ENCODE measurements around the gene BLTP3A.
"Not testable (repeated sequence)": the region's sequence is repeated elsewhere in the genome, so short reads cannot be mapped to it uniquely, and the experiment has no call there.

The BLTP3A gene

DNA sequence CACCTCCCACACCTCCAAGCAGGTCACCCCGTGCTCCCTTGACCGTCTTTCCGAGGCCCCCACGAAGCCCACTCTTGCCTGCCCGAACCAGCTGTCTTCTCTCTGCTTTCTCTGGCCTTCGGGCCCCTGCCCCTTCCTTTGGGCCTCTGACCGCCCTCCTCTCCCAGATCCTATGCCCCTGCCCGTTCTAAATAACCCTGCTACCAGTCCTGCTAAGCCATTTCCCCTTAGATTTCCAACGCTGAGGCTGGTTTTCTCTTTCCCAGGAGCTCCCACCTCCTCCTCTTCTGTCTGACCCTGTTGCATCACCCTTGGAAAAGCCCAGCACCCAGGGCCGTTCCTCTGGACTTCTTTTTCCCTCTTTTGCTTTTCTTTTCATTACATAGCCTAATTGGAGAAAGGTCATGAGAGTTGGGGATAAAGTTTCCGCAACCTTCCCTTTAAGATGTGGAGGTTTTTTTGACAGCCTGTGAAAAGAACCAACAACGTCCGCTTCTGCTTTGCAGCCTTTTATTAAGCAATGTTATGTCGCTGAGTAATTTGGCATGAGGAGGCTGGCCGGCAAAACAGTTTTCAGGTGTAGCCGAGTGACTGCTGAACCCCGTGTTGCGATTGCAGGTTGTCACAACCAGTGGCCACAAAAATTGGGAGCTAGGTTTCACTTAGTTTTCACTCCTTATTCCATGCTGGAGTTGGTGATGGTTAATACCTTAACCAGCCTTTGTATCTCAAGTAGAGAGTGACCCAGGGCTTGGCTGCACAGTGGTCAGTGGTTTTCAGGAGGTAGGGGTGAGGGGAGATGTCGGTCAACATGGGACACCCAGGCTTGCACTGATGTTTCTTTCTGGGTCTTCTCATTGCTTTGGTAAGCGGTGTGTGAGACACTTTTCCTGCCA, 970 bp downstream of the BLTP3A start:
- DNase-seq (ENCODE audit: low read depth in 2 of 2), result peak; percentile 64 to 75
- TF ChIP-seq, protein P1, sequence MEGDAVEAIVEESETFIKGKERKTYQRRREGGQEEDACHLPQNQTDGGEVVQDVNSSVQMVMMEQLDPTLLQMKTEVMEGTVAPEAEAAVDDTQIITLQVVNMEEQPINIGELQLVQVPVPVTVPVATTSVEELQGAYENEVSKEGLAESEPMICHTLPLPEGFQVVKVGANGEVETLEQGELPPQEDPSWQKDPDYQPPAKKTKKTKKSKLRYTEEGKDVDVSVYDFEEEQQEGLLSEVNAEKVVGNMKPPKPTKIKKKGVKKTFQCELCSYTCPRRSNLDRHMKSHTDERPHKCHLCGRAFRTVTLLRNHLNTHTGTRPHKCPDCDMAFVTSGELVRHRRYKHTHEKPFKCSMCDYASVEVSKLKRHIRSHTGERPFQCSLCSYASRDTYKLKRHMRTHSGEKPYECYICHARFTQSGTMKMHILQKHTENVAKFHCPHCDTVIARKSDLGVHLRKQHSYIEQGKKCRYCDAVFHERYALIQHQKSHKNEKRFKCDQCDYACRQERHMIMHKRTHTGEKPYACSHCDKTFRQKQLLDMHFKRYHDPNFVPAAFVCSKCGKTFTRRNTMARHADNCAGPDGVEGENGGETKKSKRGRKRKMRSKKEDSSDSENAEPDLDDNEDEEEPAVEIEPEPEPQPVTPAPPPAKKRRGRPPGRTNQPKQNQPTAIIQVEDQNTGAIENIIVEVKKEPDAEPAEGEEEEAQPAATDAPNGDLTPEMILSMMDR (IDR thresholded peaks at IDR 0.05; ENCODE audit: low read depth, low read length), result no peak
- H3K4me3 ChIP-seq (replicated peaks in 1 of 2; ENCODE audit: low read depth in 2 of 2, low read length in 2 of 2), result peak overlapping the region; percentile 74 to 77

DNA sequence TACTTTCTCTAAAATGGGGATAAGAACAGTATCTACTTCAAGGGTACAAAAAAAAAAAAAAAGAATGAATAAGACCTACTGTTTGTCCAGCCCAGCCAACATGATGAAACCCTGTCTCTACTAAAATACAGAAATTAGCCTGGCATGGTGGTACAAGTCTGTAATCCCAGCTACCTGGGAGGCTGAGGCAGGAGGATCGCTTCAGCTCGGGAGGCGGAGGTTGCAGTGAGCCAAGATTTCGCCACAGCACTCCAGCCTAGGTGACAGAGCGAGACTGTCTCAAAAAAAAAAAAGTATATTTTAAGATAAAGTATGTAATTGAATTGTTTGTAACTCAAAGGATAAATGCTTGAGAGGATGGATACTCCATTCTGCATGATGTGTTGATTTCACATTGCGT, 2.0 kb downstream of the BLTP3A start:
- DNase-seq (ENCODE audit: low read depth in 2 of 2), result no peak
- no peak overlapping the region for H3K4me3 ChIP-seq (replicated peaks in 1 of 2; ENCODE audit: low read depth in 2 of 2, low read length in 2 of 2)
- TF ChIP-seq, protein P1 (IDR thresholded peaks at IDR 0.05; ENCODE audit: low read depth, low read length), result no peak

DNA sequence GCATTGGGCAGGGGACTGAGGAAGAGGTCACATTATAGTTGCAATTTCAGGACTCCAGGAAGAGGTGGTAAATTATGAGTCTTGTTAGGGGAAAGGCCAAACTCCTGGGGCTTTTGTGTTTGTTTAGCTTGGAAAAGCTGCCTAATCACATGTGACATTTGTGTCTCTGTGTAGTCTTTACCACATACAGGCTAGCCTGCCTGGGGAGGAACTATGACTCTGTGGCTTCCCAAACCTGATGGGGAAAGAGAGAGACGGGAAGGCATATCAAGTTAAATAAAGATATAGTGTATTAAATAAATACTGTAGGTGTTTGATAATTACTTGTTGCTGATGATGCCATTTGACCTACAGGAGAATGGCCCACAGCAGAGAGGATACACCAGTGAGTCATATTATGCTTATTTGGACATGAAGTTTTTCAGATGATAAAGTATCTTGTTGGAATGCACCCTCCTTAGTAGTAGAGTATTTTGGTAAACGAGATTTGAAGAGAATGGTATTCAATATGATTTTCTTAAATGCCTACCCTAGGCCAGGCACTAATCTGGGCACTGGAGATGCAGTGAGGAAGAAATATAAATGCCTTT, 4.0 kb downstream of the BLTP3A start:
- H3K4me3 ChIP-seq (replicated peaks in 1 of 2; ENCODE audit: low read depth in 2 of 2, low read length in 2 of 2), result no peak overlapping the region
- TF ChIP-seq, protein P1 (IDR thresholded peaks at IDR 0.05; ENCODE audit: low read depth, low read length), result no peak
- DNase-seq (ENCODE audit: low read depth in 2 of 2), result peak; percentile 35 to 39

DNA sequence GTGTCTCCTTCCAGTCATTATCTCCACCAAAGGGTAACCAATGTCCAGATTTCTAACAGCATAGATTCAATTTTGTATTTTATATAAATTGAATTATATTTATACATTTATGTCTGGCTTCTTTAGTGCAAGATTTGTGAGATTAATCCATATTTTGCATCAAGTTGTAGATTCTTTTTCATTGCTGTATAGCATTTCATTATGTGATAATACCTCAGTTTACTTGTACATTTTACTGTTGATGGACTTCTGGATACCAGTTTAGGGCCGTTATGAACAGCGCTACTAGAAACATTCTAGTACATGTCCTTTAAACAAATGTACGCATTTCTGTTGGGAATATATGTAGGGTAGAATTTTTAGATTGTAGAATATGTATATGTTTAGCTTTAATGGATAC, 6.2 kb downstream of the BLTP3A start:
- H3K4me3 ChIP-seq (replicated peaks in 1 of 2; ENCODE audit: low read depth in 2 of 2, low read length in 2 of 2), result no peak overlapping the region
- TF ChIP-seq, protein P1 (IDR thresholded peaks at IDR 0.05; ENCODE audit: low read depth, low read length), result no peak
- no peak for DNase-seq (ENCODE audit: low read depth in 2 of 2)

DNA sequence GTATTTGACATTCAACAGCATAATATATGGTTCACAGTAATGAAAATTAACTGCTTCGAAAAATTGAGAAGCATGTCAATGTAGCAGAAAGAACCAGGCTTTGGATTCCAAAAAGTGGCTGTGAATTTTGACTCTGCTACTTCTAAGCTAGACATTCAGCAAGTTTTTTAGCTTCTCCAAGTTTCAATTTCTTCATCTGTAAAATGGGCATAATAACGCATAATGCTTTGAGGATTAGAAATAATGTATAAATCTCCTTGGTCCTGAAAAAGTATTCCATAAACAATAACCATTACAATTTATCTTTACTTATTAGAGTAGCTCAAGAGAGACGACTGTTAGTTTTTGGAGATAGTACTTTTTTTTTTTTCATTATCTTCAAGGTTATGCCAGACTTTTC, 7.7 kb downstream of the BLTP3A start:
- DNase-seq (ENCODE audit: low read depth in 2 of 2), result no peak
- TF ChIP-seq, protein P1 (IDR thresholded peaks at IDR 0.05; ENCODE audit: low read depth, low read length), result no peak
- H3K4me3 ChIP-seq (replicated peaks in 1 of 2; ENCODE audit: low read depth in 2 of 2, low read length in 2 of 2), result no peak overlapping the region

DNA sequence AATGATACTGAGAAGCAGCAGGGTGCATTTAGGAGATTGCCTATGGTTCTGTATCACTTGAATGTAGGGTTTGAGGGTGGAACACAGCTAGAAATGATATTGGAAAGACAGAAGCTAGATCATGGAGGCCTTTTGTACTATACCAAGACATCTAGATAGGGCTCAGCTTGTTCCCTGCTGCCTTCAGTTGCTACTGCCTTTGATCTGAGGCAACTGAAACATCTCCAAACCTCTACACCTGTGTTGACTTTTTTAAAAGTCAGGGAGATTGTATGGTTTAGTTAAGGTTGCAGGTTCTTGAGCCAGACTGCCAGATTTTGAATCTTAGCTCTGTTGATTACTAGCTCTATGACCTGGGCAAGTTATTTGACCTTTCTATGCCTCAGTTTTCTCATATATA, 12.7 kb downstream of the BLTP3A start:
- no peak overlapping the region for H3K4me3 ChIP-seq (replicated peaks in 1 of 2; ENCODE audit: low read depth in 2 of 2, low read length in 2 of 2)
- no peak for DNase-seq (ENCODE audit: low read depth in 2 of 2)
- TF ChIP-seq, protein P1 (IDR thresholded peaks at IDR 0.05; ENCODE audit: low read depth, low read length), result no peak

DNA sequence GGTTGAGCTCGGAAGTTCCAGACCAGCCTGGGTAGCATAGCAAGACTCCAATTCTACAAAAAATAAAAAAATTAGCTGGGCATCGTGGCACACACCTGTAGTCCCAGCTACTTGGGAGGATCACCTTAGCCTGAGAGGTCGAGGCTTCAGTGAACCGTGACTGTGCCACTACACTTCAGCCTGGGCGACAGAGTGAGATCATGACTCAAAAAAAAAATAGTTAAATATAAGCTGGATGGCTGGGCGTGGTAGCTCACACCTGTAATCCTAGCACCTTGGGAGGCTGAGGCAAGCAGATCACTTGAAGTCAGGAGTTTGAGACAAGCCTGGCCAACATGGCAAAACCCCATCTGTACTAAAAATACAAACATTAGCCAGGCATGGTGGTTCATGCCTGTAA, 13.2 kb downstream of the BLTP3A start:
- DNase-seq (ENCODE audit: low read depth in 2 of 2), result not testable (repeated sequence)

More for the DNA sequence above, 13.2 kb downstream of the BLTP3A start:
- not testable (repeated sequence) for H3K4me3 ChIP-seq (replicated peaks in 1 of 2; ENCODE audit: low read depth in 2 of 2, low read length in 2 of 2)

Measured in cardiac fibroblast (primary cell).